HL-60 (cell line): Measurements from ENCODE around the gene ABCB1.

Source experiments
- GABPA ChIP-seq: IDR thresholded peaks from 2 replicates; pipeline ENCODE4 v1.6.1; 2012; ENCODE audit warnings: low read depth
- POLR2AphosphoS5 ChIP-seq: IDR thresholded peaks from 2 replicates; pipeline ENCODE4 v1.6.1; 2012; ENCODE audit warnings: low read depth
- REST ChIP-seq: IDR thresholded peaks from 2 replicates; pipeline ENCODE4 v1.6.1; 2012; ENCODE audit warnings: low read depth; ENCODE audit not compliant: insufficient replicate concordance
- SPI1 ChIP-seq: IDR thresholded peaks from 2 replicates; pipeline ENCODE4 v1.6.1; 2012; ENCODE audit warnings: low read depth, mild to moderate bottlenecking, borderline replicate concordance
- TF ChIP-seq, protein P1 (sequence below): IDR thresholded peaks from one replicate; pipeline ENCODE4 v1.5.1; 2011; ENCODE audit warnings: low read length, control low read depth, inconsistent platforms; ENCODE audit not compliant: insufficient read depth

DNA sequence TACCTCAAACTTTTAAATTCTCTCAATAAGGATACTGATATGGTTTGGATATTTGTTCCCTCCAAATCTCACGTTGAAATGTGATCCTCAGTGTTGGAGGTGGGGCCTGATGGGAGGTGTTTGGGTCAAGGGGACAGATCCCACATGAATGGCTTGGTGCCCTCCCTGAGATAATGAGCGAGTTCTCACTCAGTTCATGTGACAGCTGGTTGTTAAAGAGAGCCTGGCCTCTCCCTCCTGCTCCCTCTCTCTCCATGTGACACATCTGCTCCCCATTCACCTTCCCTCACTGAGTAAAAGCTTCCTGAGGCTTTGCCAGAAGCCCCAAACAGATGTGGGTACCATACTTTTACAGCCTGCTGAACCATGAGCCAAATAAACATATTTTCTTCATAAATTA is 144.4 kb downstream of the ABCB1 start:
- TF ChIP-seq, protein P1, sequence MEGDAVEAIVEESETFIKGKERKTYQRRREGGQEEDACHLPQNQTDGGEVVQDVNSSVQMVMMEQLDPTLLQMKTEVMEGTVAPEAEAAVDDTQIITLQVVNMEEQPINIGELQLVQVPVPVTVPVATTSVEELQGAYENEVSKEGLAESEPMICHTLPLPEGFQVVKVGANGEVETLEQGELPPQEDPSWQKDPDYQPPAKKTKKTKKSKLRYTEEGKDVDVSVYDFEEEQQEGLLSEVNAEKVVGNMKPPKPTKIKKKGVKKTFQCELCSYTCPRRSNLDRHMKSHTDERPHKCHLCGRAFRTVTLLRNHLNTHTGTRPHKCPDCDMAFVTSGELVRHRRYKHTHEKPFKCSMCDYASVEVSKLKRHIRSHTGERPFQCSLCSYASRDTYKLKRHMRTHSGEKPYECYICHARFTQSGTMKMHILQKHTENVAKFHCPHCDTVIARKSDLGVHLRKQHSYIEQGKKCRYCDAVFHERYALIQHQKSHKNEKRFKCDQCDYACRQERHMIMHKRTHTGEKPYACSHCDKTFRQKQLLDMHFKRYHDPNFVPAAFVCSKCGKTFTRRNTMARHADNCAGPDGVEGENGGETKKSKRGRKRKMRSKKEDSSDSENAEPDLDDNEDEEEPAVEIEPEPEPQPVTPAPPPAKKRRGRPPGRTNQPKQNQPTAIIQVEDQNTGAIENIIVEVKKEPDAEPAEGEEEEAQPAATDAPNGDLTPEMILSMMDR: no peak
- no peak for TF ChIP-seq GABPA
- TF ChIP-seq REST: no peak
- no peak for TF ChIP-seq POLR2AphosphoS5
- TF ChIP-seq SPI1: no peak
